GM23248 (cell line): ENCODE measurements around the gene ENAM. TPM values are rescaled to one million over a fixed set of nuclear protein-coding genes. Genes with fewer than 3 reads are reported as not detected.
"Not testable (repeated sequence)": the region's sequence is repeated elsewhere in the genome, so short reads cannot be mapped to it uniquely, and the experiment has no call there.

Source experiments
- DNase-seq: peaks from one replicate; pipeline ENCODE4 v3.0.0-alpha.2; 2015
- H2AFZ ChIP-seq: fragments of 200-600 bp; sonication (generic); 2 replicates; pipeline ENCODE4 v1.6.1; 2016; ENCODE audit warnings: antibody characterized with exemption
- H3F3A ChIP-seq: fragments of 200-600 bp; sonication (generic); 2 replicates; pipeline ENCODE4 v1.6.1; 2016; ENCODE audit warnings: mild to moderate bottlenecking, antibody characterized with exemption, mixed run types; ENCODE audit not compliant: insufficient read depth
- H3K27ac ChIP-seq: fragments of 200-600 bp; sonication (generic); 2 replicates; pipeline ENCODE4 v1.5.1; 2016; ENCODE audit warnings: mild to moderate bottlenecking
- H3K27me3 ChIP-seq: fragments of 200-600 bp; sonication (generic); replicated peaks from 2 replicates; pipeline ENCODE4 v1.6.1; 2016; ENCODE audit warnings: mild to moderate bottlenecking; ENCODE audit not compliant: insufficient read depth
- H3K36me3 ChIP-seq: fragments of 200-600 bp; sonication (generic); 2 replicates; pipeline ENCODE4 v1.6.1; 2016; ENCODE audit warnings: low read depth, mild to moderate bottlenecking
- H3K4me1 ChIP-seq: fragments of 200-600 bp; sonication (generic); 2 replicates; pipeline ENCODE4 v1.6.1; 2016; ENCODE audit warnings: mild to moderate bottlenecking; ENCODE audit not compliant: insufficient read depth
- H3K4me2 ChIP-seq: fragments of 200-600 bp; sonication (generic); one replicate; pipeline ENCODE4 v1.6.1; 2016; ENCODE audit warnings: mild to moderate bottlenecking; ENCODE audit not compliant: unreplicated experiment
- H3K4me3 ChIP-seq: fragments of 200-600 bp; sonication (generic); 2 replicates; pipeline ENCODE4 v1.5.1; 2016; ENCODE audit warnings: mild to moderate bottlenecking
- H3K79me2 ChIP-seq: fragments of 200-600 bp; sonication (generic); 2 replicates; pipeline ENCODE4 v1.6.1; 2016; ENCODE audit warnings: mild to moderate bottlenecking; ENCODE audit not compliant: insufficient read depth
- H3K9ac ChIP-seq: fragments of 200-600 bp; sonication (generic); 2 replicates; pipeline ENCODE4 v1.6.1; 2016; ENCODE audit warnings: mild to moderate bottlenecking
- H3K9me2 ChIP-seq: fragments of 200-600 bp; sonication (generic); 2 replicates; pipeline ENCODE4 v1.6.1; 2016; ENCODE audit warnings: mixed run types, mild to moderate bottlenecking, moderate library complexity; ENCODE audit not compliant: insufficient read depth
- H3K9me3 ChIP-seq: fragments of 200-600 bp; sonication (generic); one replicate; pipeline ENCODE4 v1.6.1; 2017; ENCODE audit warnings: low read depth
- H4K20me1 ChIP-seq: fragments of 200-600 bp; sonication (generic); 2 replicates; pipeline ENCODE4 v1.6.0; 2016; ENCODE audit not compliant: insufficient read depth
- EZH2 ChIP-seq: fragments of 200-600 bp; sonication (generic); IDR thresholded peaks from 2 replicates; pipeline ENCODE4 v1.6.1; 2018; ENCODE audit warnings: antibody characterized with exemption, mild to moderate bottlenecking; ENCODE audit not compliant: insufficient read depth, poor library complexity, severe bottlenecking
- EZH2phosphoT487 ChIP-seq: fragments of 200-600 bp; sonication (generic); IDR thresholded peaks from 2 replicates; pipeline ENCODE4 v1.6.1; 2018; ENCODE audit warnings: antibody characterized with exemption, moderate library complexity, mild to moderate bottlenecking, low read depth; ENCODE audit not compliant: insufficient read depth
- WGBS, 2 experiments: methylation state at CpG; one replicate each; pipeline ENCODE4 v1.1.6; 2015 to 2017; ENCODE audit warnings: low lambda C conversion rate in 2 of 2, low coverage in 1 of 2; ENCODE audit errors: missing lambda C conversion rate in 2 of 2; 5-methylcytosine and 5-hydroxymethylcytosine counted together
- in situ Hi-C: fragments of 300-500 bp; cut with MboI; formaldehyde crosslinking; loops from 2 replicates; pipeline ENCODE4 v1.15.0; 2020
- polyA plus RNA-seq: library from polyadenylated mRNA; unstranded; fragments of >200 nt; fragmentation: Nextera tagmentation; extraction: Ambion mirVana; gene quantifications from 2 replicates; pipeline ENCODE4 v1.2.1, GENCODE V29; 2016
- total RNA-seq: library from RNA; depleted of rRNA; stranded (reverse); fragments of >200 nt; shearing (Covaris generic); gene quantifications from 2 replicates; pipeline ENCODE4 v1.2.3, GENCODE V29; 2014

Gene ENAM
- total and polyA plus RNA-seq, 2 experiments from 2014 or later: not detected

DNA sequence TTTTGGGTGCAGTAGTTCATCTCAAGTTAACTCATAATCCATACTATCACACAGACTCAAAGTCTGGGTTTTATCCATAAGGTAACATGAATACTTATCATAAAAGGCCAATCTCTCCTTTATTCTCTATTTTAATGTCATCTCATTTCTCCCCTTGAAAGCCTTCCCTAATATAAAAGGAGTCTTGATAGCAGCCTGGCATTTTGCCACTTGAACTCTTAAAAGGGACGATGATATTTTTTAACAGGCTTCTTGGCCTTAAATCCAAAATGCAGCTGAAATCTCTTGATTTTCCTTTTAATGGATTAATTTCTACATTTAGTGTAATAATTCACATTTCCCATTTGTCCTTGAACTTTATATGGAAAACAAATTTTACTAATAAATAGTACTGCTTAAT lies 46.2 kb downstream of the ENAM start:
- Histone ChIP-seq H3K4me1 (peaks cover 12% of the 10 kb centered on the region), H3K27ac (no peak overlapping the region), H3K27me3 (no peaks in the 10 kb centered on the region), H3F3A (peaks cover 18% of the 10 kb centered on the region), H3K9ac (no peak overlapping the region), H3K4me2 (no peak overlapping the region), H3K79me2 (no peaks in the 10 kb centered on the region), H4K20me1 (no peaks in the 10 kb centered on the region), H2AFZ (no peak overlapping the region), H3K4me3 (no peak overlapping the region), H3K36me3 (no peaks in the 10 kb centered on the region), H3K9me2 (no peaks in the 10 kb centered on the region), H3K9me3 (no peaks in the 10 kb centered on the region)
- no peak for DNase-seq
- 57 to 74% methylated on average over 1 of the region's 1 CpG for WGBS, 2 experiments
- TF ChIP-seq EZH2: no peak
- no peak for TF ChIP-seq EZH2phosphoT487
- in situ Hi-C loops: no loop called here

DNA sequence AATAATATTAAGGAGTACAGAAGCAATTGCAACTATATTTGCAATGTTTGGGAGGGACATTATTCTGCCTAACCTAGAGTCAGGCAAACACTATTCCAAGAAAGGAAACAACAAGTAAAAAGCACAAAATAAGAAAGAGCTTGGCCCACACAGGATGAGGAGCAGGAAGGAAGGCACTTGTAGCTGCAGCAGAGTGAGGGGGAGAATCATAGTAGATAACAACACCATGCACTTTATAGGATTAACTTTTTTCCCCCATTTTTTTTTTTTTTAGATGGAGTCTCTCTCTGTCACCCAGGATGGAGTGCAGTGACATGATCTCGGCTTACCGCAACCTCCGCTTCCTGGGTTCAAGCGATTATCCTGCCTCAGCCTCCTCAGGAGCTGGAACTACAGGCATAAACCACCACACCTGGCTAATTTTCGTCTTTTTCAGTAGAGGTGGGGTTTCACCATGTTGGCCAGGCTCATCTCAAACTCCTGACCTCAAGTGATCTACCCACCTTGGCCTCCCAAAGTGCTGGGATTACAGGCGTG lies 48.1 kb downstream of the ENAM start:
- Histone ChIP-seq H3K4me2 (no peak overlapping the region), H3F3A (peaks cover 14% of the 10 kb centered on the region), H3K27ac (peak overlapping the region; percentile 60), H3K36me3 (no peaks in the 10 kb centered on the region), H3K4me1 (peaks cover 7% of the 10 kb centered on the region), H3K79me2 (no peaks in the 10 kb centered on the region), H3K4me3 (no peak overlapping the region), H3K9ac (no peak overlapping the region), H3K27me3 (no peaks in the 10 kb centered on the region), H2AFZ (no peak overlapping the region), H3K9me2 (no peaks in the 10 kb centered on the region), H3K9me3 (no peaks in the 10 kb centered on the region), H4K20me1 (no peaks in the 10 kb centered on the region)
- WGBS, 2 experiments: 84 to 86% methylated on average over 6 of the region's 6 CpGs
- in situ Hi-C loops: no loop called here
- no peak for DNase-seq
- no peak for TF ChIP-seq EZH2
- no peak for TF ChIP-seq EZH2phosphoT487

- peaks cover 14% of the 10 kb centered on the region for H3F3A ChIP-seq
- in situ Hi-C loops: no loop called here
- H3K27ac ChIP-seq: no peak overlapping the region
- peaks cover 7% of the 10 kb centered on the region for H3K4me1 ChIP-seq
- H3K9ac ChIP-seq: no peak overlapping the region
- no peaks in the 10 kb centered on the region for H4K20me1 ChIP-seq
- no peak for DNase-seq
- H3K79me2 ChIP-seq: no peaks in the 10 kb centered on the region
- no peak overlapping the region; the same call in 1 of the 2 replicates for H2AFZ ChIP-seq
- no peaks in the 10 kb centered on the region for H3K27me3 ChIP-seq
- 95 to 96% methylated on average over 1 of the region's 1 CpG for WGBS, 2 experiments
- H3K4me2 ChIP-seq: no peak overlapping the region
- TF ChIP-seq EZH2phosphoT487: no peak
- no peak for TF ChIP-seq EZH2
- H3K9me2 ChIP-seq: no peaks in the 10 kb centered on the region
- no peaks in the 10 kb centered on the region for H3K9me3 ChIP-seq
- no peak overlapping the region for H3K4me3 ChIP-seq
- H3K36me3 ChIP-seq: no peaks in the 10 kb centered on the region
Measured at GRCh38 chr4:70678383-70678999, 49.9 kb downstream of the ENAM start.

GRCh38 chr4:70680934-70681333 lies 52.4 kb downstream of the ENAM start:
- H3K4me2 ChIP-seq: no peak overlapping the region
- H3K79me2 ChIP-seq: no peaks in the 10 kb centered on the region
- DNase-seq: no peak
- H3K36me3 ChIP-seq: no peaks in the 10 kb centered on the region
- no peak overlapping the region for H3K4me3 ChIP-seq
- no peaks in the 10 kb centered on the region for H3K27me3 ChIP-seq
- peak overlapping the region; percentile 34; the same call in 1 of the 2 replicates for H2AFZ ChIP-seq
- no peaks in the 10 kb centered on the region for H3K9me3 ChIP-seq
- H3K9ac ChIP-seq: no peak overlapping the region
- H3K9me2 ChIP-seq: no peaks in the 10 kb centered on the region
- in situ Hi-C loops: no loop called here
- peaks cover 7% of the 10 kb centered on the region for H3K4me1 ChIP-seq
- H3K27ac ChIP-seq: no peak overlapping the region
- no peaks in the 10 kb centered on the region for H4K20me1 ChIP-seq
- no peak for TF ChIP-seq EZH2phosphoT487
- no peak for TF ChIP-seq EZH2
- H3F3A ChIP-seq: peaks cover 14% of the 10 kb centered on the region

DNA sequence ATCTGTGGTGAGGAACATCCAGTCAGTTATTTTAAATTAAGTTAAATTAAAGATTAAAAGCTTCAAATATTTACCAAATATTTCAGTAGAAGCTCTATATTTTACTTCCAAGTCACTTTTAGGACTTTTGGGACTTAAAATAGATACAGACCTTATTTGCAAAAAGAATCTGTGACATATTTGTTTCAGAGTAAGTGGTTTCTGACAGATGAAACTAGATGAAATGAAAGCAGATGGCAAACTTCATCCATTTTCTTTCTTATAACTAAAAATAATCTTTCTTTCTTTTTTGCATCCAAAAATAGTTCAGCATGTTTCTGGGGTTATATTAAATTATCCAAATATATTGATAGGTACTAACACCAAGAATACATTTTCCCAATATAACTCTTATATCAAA lies 53.2 kb downstream of the ENAM start:
- Histone ChIP-seq H3F3A (peaks cover 14% of the 10 kb centered on the region), H3K9me3 (no peaks in the 10 kb centered on the region), H3K27me3 (no peaks in the 10 kb centered on the region), H3K27ac (no peak overlapping the region), H3K4me2 (no peak overlapping the region), H2AFZ (no peak overlapping the region; the same call in 1 of the 2 replicates), H3K4me3 (no peak overlapping the region), H3K79me2 (no peaks in the 10 kb centered on the region), H4K20me1 (no peaks in the 10 kb centered on the region), H3K36me3 (no peaks in the 10 kb centered on the region), H3K4me1 (peaks cover 6% of the 10 kb centered on the region), H3K9ac (no peak overlapping the region), H3K9me2 (no peaks in the 10 kb centered on the region)
- in situ Hi-C loops: no loop called here
- no peak for TF ChIP-seq EZH2phosphoT487
- TF ChIP-seq EZH2: no peak
- no peak for DNase-seq

DNA sequence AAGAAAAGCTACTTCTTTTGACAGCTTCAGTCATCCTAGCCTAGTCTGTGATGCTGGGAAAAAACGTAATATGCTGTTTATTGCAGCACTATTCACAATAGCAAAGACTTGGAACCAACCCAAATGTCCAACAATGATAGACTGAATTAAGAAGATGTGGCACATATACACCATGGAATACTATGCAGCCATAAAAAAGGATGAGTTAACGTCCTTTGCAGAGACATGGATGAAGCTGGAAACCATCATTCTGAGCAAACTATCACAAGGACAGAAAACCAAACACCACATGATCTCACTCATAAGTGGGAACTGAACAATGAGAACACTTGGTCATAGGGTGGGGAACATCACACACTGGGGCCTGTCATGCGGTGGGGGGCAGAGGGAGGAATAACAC lies 53.6 kb downstream of the ENAM start:
- in situ Hi-C loops: not testable (repeated sequence)

More for the DNA sequence above, 53.6 kb downstream of the ENAM start:
- H3K4me2 ChIP-seq, H2AFZ ChIP-seq, DNase-seq, H3K9ac ChIP-seq, H3K4me1 ChIP-seq, H3K9me3 ChIP-seq, H3K79me2 ChIP-seq, H3K4me3 ChIP-seq, H4K20me1 ChIP-seq, H3K36me3 ChIP-seq, H3K27me3 ChIP-seq, H3K27ac ChIP-seq, H3K9me2 ChIP-seq: not testable (repeated sequence)
- H3F3A ChIP-seq: peaks cover 12% of the 10 kb centered on the region
- WGBS, 2 experiments: 74 to 83% methylated on average over 3 of the region's 3 CpGs
